Adrenal gland (tissue), 5 donors: ENCODE data around the gene KLC1.

ENCODE experiments used
- POLR2A ChIP-seq, 2 donors: fragments of 450-650 bp; IDR thresholded peaks; one replicate each; pipeline ENCODE4 v1.6.1; 2017; ENCODE audit warnings: antibody characterized with exemption in 2 of 2, mild to moderate bottlenecking in 2 of 2, moderate library complexity in 1 of 2
- TF ChIP-seq, protein P1 (sequence below), 6 experiments: fragments of 450-650 bp in 4 of 6; fragments of 200-600 bp in 2 of 6; sonication (generic) in 1 of 6; IDR thresholded peaks; 1 replicate in 5 of 6; 2 replicates in 1 of 6; pipeline versions ENCODE4 v1.5.1 to v1.8.0; 2016 to 2021; ENCODE audit warnings: antibody characterized with exemption in 6 of 6, mild to moderate bottlenecking in 2 of 6, moderate library complexity in 1 of 6
- donor health status: DM: no; HTN: no; CAD: no.

DNA sequence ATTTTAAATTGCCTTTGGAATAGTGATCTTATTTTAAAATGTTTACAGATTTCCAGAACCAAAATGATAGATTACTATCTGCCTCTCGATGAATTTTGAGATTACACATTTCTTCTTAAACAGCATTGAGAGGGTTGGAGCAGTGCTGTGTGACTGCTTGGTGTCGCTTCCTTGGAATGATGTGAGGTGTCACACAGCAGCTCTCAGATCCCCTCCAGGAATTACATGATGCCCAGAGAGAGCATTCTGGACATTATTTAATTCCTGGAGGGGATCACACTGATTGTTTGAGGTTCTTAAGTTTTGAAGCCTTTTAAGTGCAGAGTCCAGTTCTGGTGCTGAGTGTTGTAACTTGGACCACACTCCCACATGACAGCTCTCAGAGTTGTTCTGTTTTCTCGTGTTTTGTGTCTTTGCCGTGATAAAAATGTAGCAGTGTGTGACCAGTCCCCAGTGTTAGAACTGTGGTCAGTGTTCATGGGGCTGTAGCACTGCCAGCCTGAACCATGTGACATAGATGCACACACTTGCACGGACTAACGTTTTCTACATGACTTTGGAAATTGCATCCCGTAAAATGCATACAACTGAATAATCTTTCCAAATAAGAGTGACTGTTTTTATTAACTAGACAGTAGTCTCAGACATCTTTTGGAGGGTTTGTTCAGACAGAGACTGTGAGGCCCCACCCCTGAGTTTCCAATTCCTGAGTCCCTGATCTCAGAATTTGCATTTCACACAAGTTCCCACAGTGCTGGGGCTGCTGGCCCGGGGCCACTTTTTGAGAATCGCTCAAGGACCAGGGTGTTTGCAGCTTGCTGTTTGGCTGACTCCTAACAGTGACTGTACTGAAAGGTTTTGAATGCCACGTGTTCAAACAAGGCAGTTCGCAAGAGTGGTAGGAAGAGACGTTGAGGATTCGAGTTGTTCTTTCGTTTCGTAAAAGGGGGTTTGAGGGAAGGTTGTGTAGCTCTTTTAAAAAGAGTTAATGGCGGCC lies 60.2 kb downstream of the KLC1 start:
- no peak for TF ChIP-seq POLR2A (IDR thresholded peaks at IDR 0.05)
- TF ChIP-seq, protein P1, sequence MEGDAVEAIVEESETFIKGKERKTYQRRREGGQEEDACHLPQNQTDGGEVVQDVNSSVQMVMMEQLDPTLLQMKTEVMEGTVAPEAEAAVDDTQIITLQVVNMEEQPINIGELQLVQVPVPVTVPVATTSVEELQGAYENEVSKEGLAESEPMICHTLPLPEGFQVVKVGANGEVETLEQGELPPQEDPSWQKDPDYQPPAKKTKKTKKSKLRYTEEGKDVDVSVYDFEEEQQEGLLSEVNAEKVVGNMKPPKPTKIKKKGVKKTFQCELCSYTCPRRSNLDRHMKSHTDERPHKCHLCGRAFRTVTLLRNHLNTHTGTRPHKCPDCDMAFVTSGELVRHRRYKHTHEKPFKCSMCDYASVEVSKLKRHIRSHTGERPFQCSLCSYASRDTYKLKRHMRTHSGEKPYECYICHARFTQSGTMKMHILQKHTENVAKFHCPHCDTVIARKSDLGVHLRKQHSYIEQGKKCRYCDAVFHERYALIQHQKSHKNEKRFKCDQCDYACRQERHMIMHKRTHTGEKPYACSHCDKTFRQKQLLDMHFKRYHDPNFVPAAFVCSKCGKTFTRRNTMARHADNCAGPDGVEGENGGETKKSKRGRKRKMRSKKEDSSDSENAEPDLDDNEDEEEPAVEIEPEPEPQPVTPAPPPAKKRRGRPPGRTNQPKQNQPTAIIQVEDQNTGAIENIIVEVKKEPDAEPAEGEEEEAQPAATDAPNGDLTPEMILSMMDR (IDR thresholded peaks at IDR 0.05): no peak
